ENCODE data around the gene DMRTC2. TPM values are rescaled to one million over a fixed set of nuclear protein-coding genes. Genes with fewer than 3 reads are reported as not detected.

Gene DMRTC2
- total and polyA plus RNA-seq, 5 donors from 2014 or later: not detected

DNA sequence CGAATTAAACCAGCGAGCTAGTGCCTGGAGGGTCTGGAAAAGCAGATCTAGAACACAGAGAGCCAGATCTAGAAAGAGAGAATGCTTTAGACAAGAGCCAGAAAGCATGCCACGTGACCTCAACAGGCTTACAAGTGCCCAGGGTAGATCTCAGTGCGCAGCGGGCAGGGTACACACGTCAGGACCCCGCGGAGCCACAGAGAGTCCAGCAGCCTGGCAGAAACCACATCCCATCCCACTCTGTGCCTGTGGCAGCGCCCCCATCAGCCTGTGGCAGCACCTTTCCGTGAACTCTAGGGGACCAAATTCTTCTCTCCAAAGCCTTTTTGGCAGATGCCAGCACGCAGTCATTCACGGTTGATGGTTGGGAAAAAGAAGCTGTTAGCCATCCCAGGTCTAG, 44.1 kb downstream of the DMRTC2 start:
- H3K4me1 ChIP-seq (ENCODE audit: control insufficient read depth, insufficient read depth, low read length, poor library complexity, severe bottlenecking): peaks cover 86% of the 10 kb centered on the region
- no peaks in the 10 kb centered on the region for H3K9me3 ChIP-seq (ENCODE audit: control insufficient read depth in 2 of 2, low read length in 2 of 2)
- H3K27me3 Mint-ChIP-seq: no peaks in the 10 kb centered on the region
- H3K4me1 Mint-ChIP-seq: peaks cover 5 to 63% (median 34%) of the 10 kb centered on the region in 4 donors
- H3K36me3 ChIP-seq (ENCODE audit: control insufficient read depth, insufficient read depth, low read length): peaks cover 41% of the 10 kb centered on the region
- H3K4me3 ChIP-seq (ENCODE audit: low read depth, low read length): peak overlapping the region; percentile 44
- peak overlapping the region; percentile 91 to 100 (median 99) for H3K27ac Mint-ChIP-seq
- no peak for DNase-seq
- no peaks in the 10 kb centered on the region for H3K9me3 Mint-ChIP-seq
- peak overlapping the region; percentile 88 to 100 (median 100) for H3K4me3 Mint-ChIP-seq
- peaks cover 49% of the 10 kb centered on the region for H3K36me3 Mint-ChIP-seq
- H3K27ac ChIP-seq (ENCODE audit: insufficient read depth, low read length, poor library complexity, severe bottlenecking): peak overlapping the region; percentile 90
- no peak for ATAC-seq (ENCODE audit: low read depth in 2 of 2)
- H3K27me3 ChIP-seq (ENCODE audit: control insufficient read depth, insufficient read depth, low read length): no peaks in the 10 kb centered on the region

DNA sequence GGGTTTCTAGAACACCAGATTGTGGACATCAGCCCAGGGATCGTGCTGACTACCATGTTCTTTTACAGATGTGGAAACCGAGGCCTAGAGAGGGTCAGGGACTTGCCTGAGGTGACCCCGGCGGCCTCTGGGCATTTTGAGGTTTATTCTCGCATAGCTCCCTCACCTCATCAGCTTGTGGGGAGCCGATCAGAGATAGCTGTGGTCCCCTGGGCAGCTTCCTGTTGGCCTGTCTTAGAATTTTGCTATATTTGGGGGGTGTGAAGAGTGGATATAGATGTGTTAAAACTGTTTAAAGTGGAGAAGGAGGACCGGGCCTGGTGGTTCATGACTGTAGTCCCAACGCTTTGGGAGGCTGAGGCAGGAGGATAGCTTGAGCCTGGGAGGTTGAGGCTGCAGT, 45.1 kb downstream of the DMRTC2 start:
- Mint-ChIP-seq H3K36me3 (peaks cover 46% of the 10 kb centered on the region), H3K27me3 (no peaks in the 10 kb centered on the region), H3K27ac (peak overlapping the region; percentile 67 to 82 (median 80)), H3K4me1 (peaks cover 5 to 68% (median 32%) of the 10 kb centered on the region in 4 donors), H3K4me3 (peak overlapping the region; percentile 53 to 100 (median 94)), H3K9me3 (no peaks in the 10 kb centered on the region)
- Histone ChIP-seq H3K27me3 (ENCODE audit: control insufficient read depth, insufficient read depth, low read length) (no peaks in the 10 kb centered on the region), H3K9me3 (ENCODE audit: control insufficient read depth in 2 of 2, low read length in 2 of 2) (no peaks in the 10 kb centered on the region), H3K27ac (ENCODE audit: insufficient read depth, low read length, poor library complexity, severe bottlenecking) (peak overlapping the region; percentile 90), H3K4me3 (ENCODE audit: low read depth, low read length) (no peak overlapping the region), H3K4me1 (ENCODE audit: control insufficient read depth, insufficient read depth, low read length, poor library complexity, severe bottlenecking) (peaks cover 93% of the 10 kb centered on the region), H3K36me3 (ENCODE audit: control insufficient read depth, insufficient read depth, low read length) (peaks cover 51% of the 10 kb centered on the region)
- DNase-seq (no peak), ATAC-seq (ENCODE audit: low read depth in 2 of 2) (no peak)

DNA sequence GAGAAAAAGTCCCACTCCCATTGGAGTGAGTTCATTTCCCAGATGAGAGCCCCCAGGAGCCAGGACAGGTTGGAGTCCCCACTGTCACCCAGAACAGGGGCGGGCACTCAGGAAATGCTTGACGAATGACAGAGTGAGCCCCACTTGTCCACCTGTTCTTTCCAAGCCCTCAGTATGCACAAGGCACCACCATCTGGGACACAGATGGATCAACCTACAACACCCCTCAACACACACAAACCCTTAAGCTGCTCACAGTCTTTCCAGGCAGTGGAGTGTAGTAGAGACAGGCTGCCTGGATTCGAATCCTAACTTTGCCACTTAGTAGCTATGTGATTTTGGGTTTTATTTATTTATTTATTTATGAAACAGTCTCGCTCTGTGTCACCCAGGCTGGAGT, 46.1 kb downstream of the DMRTC2 start:
- Histone ChIP-seq H3K4me1 (ENCODE audit: control insufficient read depth, insufficient read depth, low read length, poor library complexity, severe bottlenecking) (peaks cover 93% of the 10 kb centered on the region), H3K36me3 (ENCODE audit: control insufficient read depth, insufficient read depth, low read length) (peaks cover 61% of the 10 kb centered on the region), H3K4me3 (ENCODE audit: low read depth, low read length) (no peak overlapping the region), H3K27ac (ENCODE audit: insufficient read depth, low read length, poor library complexity, severe bottlenecking) (peak overlapping the region; percentile 67), H3K27me3 (ENCODE audit: control insufficient read depth, insufficient read depth, low read length) (no peaks in the 10 kb centered on the region), H3K9me3 (ENCODE audit: control insufficient read depth in 2 of 2, low read length in 2 of 2) (no peaks in the 10 kb centered on the region)
- no peak for ATAC-seq (ENCODE audit: low read depth in 2 of 2)
- Mint-ChIP-seq H3K27me3 (no peaks in the 10 kb centered on the region), H3K36me3 (peaks cover 44% of the 10 kb centered on the region), H3K27ac (peak overlapping the region in 1 of 3 donors; percentile 86), H3K9me3 (no peaks in the 10 kb centered on the region), H3K4me1 (peaks cover 5 to 69% (median 35%) of the 10 kb centered on the region in 4 donors), H3K4me3 (peak overlapping the region in 2 of 4 donors; percentile 32 to 100)
- no peak for DNase-seq

DNA sequence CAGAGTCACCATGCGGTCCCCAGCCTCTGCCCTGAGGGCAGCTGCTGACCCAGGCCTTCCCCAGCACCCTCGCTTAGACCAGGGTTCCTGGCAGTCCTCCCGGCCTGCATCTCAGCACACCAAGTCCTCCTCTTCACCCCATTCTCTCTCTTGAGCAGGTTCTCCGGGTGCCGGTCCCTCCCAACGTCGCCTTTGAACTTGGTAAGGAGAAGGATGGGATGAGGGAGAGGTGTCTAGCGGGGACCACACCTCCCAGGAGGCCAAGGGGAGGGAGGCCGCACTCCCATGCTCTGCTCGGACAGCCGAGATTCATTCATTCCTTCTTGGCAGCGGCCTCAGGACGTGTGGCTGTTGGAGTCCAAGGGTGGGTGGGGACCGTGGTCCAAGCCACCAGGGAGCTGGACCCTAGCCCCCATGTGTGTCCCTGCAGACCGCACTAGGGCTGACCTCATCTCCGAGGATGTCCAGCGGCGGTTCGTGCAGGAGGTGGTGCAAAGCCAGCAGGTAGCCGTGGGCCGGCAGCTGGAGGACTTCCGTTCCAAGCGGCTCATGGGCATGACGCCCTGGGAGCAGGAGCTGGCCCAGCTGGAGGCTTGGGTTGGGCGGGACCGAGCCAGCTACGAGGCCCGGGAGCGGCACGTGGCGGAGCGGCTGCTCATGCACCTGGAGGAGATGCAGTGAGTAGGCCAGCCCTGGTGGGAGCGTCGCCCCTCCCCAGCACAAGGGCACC, 47.5 kb downstream of the DMRTC2 start:
- Mint-ChIP-seq H3K4me1 (peaks cover 5 to 65% (median 28%) of the 10 kb centered on the region in 4 donors), H3K9me3 (no peaks in the 10 kb centered on the region), H3K27me3 (no peaks in the 10 kb centered on the region), H3K27ac (peak overlapping the region in 1 of 3 donors; percentile 94), H3K36me3 (peaks cover 31% of the 10 kb centered on the region), H3K4me3 (peak overlapping the region in 2 of 4 donors; percentile 70 to 100)
- ATAC-seq (ENCODE audit: low read depth in 2 of 2) (no peak), DNase-seq (no peak)
- no peaks in the 10 kb centered on the region for H3K9me3 ChIP-seq (ENCODE audit: control insufficient read depth in 2 of 2, low read length in 2 of 2)
- no peak overlapping the region for H3K4me3 ChIP-seq (ENCODE audit: low read depth, low read length)
- H3K36me3 ChIP-seq (ENCODE audit: control insufficient read depth, insufficient read depth, low read length): peaks cover 67% of the 10 kb centered on the region
- peak overlapping the region; percentile 67 for H3K27ac ChIP-seq (ENCODE audit: insufficient read depth, low read length, poor library complexity, severe bottlenecking)
- peaks cover 88% of the 10 kb centered on the region for H3K4me1 ChIP-seq (ENCODE audit: control insufficient read depth, insufficient read depth, low read length, poor library complexity, severe bottlenecking)
- H3K27me3 ChIP-seq (ENCODE audit: control insufficient read depth, insufficient read depth, low read length): no peaks in the 10 kb centered on the region

DNA sequence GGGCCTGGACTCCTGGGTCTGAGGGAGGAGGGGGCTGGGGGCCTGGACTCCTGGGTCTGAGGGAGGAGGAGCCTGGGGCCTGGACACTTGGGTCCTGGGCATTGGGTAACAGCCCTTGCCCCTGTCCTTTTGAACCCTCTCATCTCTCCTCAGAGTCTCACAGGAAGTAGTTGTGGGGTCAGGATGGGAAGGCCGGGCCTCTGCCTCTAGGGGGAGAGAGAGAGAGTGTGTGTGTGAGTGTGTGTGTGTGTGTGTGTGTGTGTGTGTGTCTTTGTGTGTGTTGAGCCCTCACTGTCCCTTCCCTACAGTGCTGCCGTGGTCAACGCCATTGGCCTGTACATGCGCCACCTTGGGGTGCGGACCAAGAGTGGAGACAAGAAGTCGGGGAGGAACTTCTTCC, 49.1 kb downstream of the DMRTC2 start:
- H3K4me3 ChIP-seq (ENCODE audit: low read depth, low read length): no peak overlapping the region
- no peaks in the 10 kb centered on the region for H3K9me3 ChIP-seq (ENCODE audit: control insufficient read depth in 2 of 2, low read length in 2 of 2)
- peak overlapping the region; percentile 56 to 88 (median 56) for H3K27ac Mint-ChIP-seq
- H3K36me3 ChIP-seq (ENCODE audit: control insufficient read depth, insufficient read depth, low read length): peaks cover 76% of the 10 kb centered on the region
- H3K4me1 Mint-ChIP-seq: peaks cover 8 to 67% (median 26%) of the 10 kb centered on the region in 4 donors
- ATAC-seq (ENCODE audit: low read depth in 2 of 2) (peak in 1 of 2 donors; percentile 38), DNase-seq (peak in 1 of 3 donors; percentile 53)
- peak overlapping the region; percentile 67 for H3K27ac ChIP-seq (ENCODE audit: insufficient read depth, low read length, poor library complexity, severe bottlenecking)
- peak overlapping the region in 2 of 4 donors; percentile 13 to 44 for H3K4me3 Mint-ChIP-seq
- H3K27me3 ChIP-seq (ENCODE audit: control insufficient read depth, insufficient read depth, low read length): no peaks in the 10 kb centered on the region
- H3K36me3 Mint-ChIP-seq: peaks cover 26% of the 10 kb centered on the region
- no peaks in the 10 kb centered on the region for H3K9me3 Mint-ChIP-seq
- H3K27me3 Mint-ChIP-seq: no peaks in the 10 kb centered on the region
- H3K4me1 ChIP-seq (ENCODE audit: control insufficient read depth, insufficient read depth, low read length, poor library complexity, severe bottlenecking): peaks cover 78% of the 10 kb centered on the region

DNA sequence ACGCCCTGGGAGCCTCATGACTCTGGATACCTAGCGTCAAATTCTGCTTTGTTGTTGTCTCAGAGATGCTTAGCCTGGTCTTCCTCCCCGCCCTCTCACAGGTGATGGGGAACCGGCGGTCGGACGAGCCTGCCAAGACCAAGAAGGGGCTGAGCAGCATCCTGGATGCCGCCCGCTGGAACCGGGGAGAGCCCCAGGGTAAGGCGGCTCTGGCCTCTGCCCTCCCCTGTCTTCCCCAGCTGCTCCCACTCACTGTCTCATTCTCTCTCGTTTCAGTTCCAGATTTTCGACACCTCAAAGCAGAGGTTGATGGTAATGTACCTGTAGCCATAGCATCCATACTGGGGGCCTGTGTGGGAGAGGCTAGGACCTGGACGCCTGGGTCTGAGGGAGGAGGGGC, 49.5 kb downstream of the DMRTC2 start:
- H3K4me1 Mint-ChIP-seq: peaks cover 8 to 67% (median 25%) of the 10 kb centered on the region in 4 donors
- Histone ChIP-seq H3K27ac (ENCODE audit: insufficient read depth, low read length, poor library complexity, severe bottlenecking) (peak overlapping the region; percentile 67), H3K36me3 (ENCODE audit: control insufficient read depth, insufficient read depth, low read length) (peaks cover 75% of the 10 kb centered on the region), H3K27me3 (ENCODE audit: control insufficient read depth, insufficient read depth, low read length) (no peaks in the 10 kb centered on the region), H3K4me1 (ENCODE audit: control insufficient read depth, insufficient read depth, low read length, poor library complexity, severe bottlenecking) (peaks cover 74% of the 10 kb centered on the region), H3K9me3 (ENCODE audit: control insufficient read depth in 2 of 2, low read length in 2 of 2) (no peaks in the 10 kb centered on the region), H3K4me3 (ENCODE audit: low read depth, low read length) (no peak overlapping the region)
- no peaks in the 10 kb centered on the region for H3K9me3 Mint-ChIP-seq
- peaks cover 27% of the 10 kb centered on the region for H3K36me3 Mint-ChIP-seq
- no peaks in the 10 kb centered on the region for H3K27me3 Mint-ChIP-seq
- peak overlapping the region in 2 of 4 donors; percentile 13 to 44 for H3K4me3 Mint-ChIP-seq
- ATAC-seq (ENCODE audit: low read depth in 2 of 2): no peak
- H3K27ac Mint-ChIP-seq: peak overlapping the region; percentile 56 to 88 (median 56)
- no peak for DNase-seq

DNA sequence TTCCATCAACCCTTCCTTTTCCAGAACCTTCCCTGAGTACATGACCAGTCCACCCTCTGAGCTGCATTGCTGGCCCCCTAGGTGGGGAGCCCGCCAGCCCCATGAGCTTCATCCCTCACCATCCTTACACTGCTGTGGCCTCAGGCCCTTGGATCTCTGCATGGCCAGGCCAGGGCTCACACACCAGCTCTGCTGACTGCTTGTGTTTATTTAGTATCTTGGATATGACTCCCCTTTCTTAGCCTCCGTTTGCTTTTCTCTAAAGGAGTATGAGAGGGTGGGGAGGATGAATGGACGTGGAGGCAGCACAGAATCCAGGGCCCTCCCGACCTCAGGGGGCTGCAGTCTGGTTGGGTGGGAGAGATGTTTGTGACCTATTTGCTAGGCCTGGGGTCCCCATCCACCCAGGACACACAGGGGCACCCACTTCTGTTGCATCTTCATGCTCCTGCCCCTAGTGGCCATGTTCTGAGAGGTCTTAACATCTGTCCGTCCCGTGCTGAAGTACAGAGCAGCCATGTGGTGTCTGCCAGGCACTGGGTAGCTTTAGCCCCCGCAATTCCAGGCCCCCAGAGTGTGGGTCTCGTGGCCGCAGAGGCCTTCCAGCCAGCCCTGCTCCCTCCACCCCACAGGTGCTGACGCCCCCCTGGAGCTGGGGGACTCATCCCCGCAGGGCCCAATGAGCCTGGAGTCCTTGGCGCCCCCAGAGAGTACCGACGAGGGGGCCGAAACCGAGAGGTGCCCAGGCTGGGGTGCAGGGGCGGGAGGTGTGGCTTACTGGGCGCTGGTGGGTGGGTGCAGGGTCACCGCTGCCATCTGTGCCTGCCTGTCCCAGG, 51.1 kb downstream of the DMRTC2 start:
- H3K4me3 Mint-ChIP-seq: peak overlapping the region in 3 of 4 donors; percentile 10 to 77 (median 66)
- Histone ChIP-seq H3K27ac (ENCODE audit: insufficient read depth, low read length, poor library complexity, severe bottlenecking) (peak overlapping the region; percentile 41), H3K36me3 (ENCODE audit: control insufficient read depth, insufficient read depth, low read length) (peaks cover 76% of the 10 kb centered on the region), H3K27me3 (ENCODE audit: control insufficient read depth, insufficient read depth, low read length) (no peaks in the 10 kb centered on the region), H3K9me3 (ENCODE audit: control insufficient read depth in 2 of 2, low read length in 2 of 2) (no peaks in the 10 kb centered on the region), H3K4me1 (ENCODE audit: control insufficient read depth, insufficient read depth, low read length, poor library complexity, severe bottlenecking) (peaks cover 58% of the 10 kb centered on the region), H3K4me3 (ENCODE audit: low read depth, low read length) (no peak overlapping the region)
- DNase-seq (no peak), ATAC-seq (ENCODE audit: low read depth in 2 of 2) (peak in 1 of 2 donors; percentile 31)
- peaks cover 8 to 64% (median 22%) of the 10 kb centered on the region in 4 donors for H3K4me1 Mint-ChIP-seq
- H3K36me3 Mint-ChIP-seq: peaks cover 31% of the 10 kb centered on the region
- no peaks in the 10 kb centered on the region for H3K27me3 Mint-ChIP-seq
- no peaks in the 10 kb centered on the region for H3K9me3 Mint-ChIP-seq
- peak overlapping the region in 2 of 3 donors; percentile 88 to 92 for H3K27ac Mint-ChIP-seq
